ENCODE data around the gene EDEM3. TPM values are rescaled to one million over a fixed set of nuclear protein-coding genes. Genes with fewer than 3 reads are reported as not detected.

EDEM3 gene
- total RNA-seq, 3 donors from 2014 or later: 32.1 to 66.3 (median 66.0) TPM

DNA sequence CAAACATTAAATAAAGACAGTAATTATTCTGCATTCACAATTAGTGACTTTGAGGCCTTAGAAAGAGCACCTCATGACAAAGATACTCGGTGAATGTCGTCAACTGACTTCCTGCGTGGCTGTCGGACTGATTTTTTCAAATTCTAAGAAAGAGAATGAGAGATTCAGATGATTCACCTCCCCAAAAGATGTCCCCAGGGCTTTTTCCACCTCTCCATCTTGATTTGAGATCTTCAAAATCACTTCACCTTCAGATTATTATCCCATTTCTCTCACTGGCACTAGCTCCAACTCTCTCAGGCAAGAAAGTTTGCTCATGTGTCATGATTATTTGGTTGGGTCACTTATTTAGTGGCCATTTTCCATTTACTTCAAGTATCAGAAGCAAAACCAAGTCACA is 5.0 kb upstream of the EDEM3 start:
- no peaks in the 10 kb centered on the region for H3K36me3 ChIP-seq (ENCODE audit: low read depth)
- intact Hi-C loops (cut with DNase I, micrococcal nuclease): no loop called here
- H3K4me1 ChIP-seq (ENCODE audit: low read depth): peaks cover 3% of the 10 kb centered on the region
- ATAC-seq (no peak), DNase-seq (no peak)
- H3K4me3 ChIP-seq: no peak overlapping the region
- TF ChIP-seq, protein P1, sequence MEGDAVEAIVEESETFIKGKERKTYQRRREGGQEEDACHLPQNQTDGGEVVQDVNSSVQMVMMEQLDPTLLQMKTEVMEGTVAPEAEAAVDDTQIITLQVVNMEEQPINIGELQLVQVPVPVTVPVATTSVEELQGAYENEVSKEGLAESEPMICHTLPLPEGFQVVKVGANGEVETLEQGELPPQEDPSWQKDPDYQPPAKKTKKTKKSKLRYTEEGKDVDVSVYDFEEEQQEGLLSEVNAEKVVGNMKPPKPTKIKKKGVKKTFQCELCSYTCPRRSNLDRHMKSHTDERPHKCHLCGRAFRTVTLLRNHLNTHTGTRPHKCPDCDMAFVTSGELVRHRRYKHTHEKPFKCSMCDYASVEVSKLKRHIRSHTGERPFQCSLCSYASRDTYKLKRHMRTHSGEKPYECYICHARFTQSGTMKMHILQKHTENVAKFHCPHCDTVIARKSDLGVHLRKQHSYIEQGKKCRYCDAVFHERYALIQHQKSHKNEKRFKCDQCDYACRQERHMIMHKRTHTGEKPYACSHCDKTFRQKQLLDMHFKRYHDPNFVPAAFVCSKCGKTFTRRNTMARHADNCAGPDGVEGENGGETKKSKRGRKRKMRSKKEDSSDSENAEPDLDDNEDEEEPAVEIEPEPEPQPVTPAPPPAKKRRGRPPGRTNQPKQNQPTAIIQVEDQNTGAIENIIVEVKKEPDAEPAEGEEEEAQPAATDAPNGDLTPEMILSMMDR (IDR thresholded peaks at IDR 0.05): no peak
- H3K9me3 ChIP-seq: no peaks in the 10 kb centered on the region

DNA sequence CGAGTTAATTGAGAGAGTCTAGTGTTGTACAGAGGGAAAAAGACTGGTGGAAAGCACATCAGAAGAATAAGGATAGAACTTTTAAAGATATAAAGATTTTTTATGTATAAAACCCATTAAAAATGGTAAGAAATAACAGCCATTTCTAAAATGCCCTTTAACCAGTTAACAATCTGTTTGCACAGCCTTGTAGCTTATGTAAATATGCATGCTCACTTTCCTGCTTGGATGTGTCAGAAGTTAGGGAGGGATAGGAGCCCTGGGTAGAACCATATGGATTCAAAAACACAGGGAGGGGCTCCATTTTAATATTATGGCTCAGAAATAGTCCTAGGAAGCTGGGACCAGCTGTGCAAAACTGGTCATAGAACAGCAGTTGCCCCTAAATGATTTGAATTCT is 4.5 kb upstream of the EDEM3 start:
- H3K4me1 ChIP-seq (ENCODE audit: low read depth): peaks cover 3% of the 10 kb centered on the region
- no peaks in the 10 kb centered on the region for H3K36me3 ChIP-seq (ENCODE audit: low read depth)
- no peak for DNase-seq
- no peak for ATAC-seq
- H3K9me3 ChIP-seq: no peaks in the 10 kb centered on the region
- intact Hi-C loops (cut with DNase I, micrococcal nuclease): no loop called here
- TF ChIP-seq, protein P1 (IDR thresholded peaks at IDR 0.05): no peak
- no peak overlapping the region for H3K4me3 ChIP-seq

DNA sequence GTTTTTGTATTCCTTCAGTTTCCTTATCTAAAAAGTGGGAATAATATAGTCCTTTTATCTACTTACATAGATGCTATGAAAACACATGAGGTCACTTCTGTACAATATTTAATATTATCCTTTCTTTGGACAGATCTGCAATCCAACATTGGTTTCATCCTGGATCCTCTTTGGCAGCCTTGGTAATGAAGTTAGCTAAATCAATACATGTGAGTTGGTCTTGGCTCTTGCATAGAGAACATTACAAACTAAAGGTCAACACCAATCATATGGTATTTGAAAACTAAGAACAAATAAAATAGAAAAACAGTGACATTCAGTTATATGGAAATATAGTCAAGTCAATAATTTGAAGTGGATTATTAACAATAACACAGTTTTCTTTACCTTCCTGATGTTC is 3.2 kb upstream of the EDEM3 start:
- intact Hi-C loops (cut with DNase I, micrococcal nuclease): no loop called here
- DNase-seq (no peak), ATAC-seq (no peak)
- Histone ChIP-seq H3K4me3 (no peak overlapping the region), H3K36me3 (ENCODE audit: low read depth) (no peaks in the 10 kb centered on the region), H3K9me3 (no peaks in the 10 kb centered on the region), H3K4me1 (ENCODE audit: low read depth) (peaks cover 9% of the 10 kb centered on the region)
- TF ChIP-seq, protein P1 (IDR thresholded peaks at IDR 0.05): no peak

DNA sequence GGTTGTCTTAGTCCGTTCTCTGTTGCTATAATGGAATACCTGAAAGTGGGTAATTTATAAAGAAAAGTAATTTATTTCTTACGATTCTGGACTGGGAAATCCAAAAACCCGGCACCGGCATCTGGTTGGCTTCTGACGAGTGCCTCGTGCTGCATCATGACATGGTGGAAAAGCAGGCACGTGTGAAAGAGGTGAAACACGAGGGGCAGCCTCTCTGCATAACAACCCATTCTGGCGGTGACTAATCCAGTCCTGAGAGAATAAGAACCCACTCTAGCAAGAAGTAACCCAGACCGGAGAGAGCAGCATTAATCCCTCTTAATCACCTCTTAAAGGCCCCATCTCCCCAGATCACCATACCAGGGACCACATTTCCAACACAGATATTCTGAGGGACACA is 2.7 kb upstream of the EDEM3 start:
- DNase-seq: no peak
- no peaks in the 10 kb centered on the region for H3K36me3 ChIP-seq (ENCODE audit: low read depth)
- intact Hi-C loops (cut with DNase I, micrococcal nuclease): no loop called here
- no peak overlapping the region for H3K4me3 ChIP-seq
- no peak for ATAC-seq
- TF ChIP-seq, protein P1 (IDR thresholded peaks at IDR 0.05): no peak
- peaks cover 10% of the 10 kb centered on the region for H3K4me1 ChIP-seq (ENCODE audit: low read depth)
- H3K9me3 ChIP-seq: no peaks in the 10 kb centered on the region

DNA sequence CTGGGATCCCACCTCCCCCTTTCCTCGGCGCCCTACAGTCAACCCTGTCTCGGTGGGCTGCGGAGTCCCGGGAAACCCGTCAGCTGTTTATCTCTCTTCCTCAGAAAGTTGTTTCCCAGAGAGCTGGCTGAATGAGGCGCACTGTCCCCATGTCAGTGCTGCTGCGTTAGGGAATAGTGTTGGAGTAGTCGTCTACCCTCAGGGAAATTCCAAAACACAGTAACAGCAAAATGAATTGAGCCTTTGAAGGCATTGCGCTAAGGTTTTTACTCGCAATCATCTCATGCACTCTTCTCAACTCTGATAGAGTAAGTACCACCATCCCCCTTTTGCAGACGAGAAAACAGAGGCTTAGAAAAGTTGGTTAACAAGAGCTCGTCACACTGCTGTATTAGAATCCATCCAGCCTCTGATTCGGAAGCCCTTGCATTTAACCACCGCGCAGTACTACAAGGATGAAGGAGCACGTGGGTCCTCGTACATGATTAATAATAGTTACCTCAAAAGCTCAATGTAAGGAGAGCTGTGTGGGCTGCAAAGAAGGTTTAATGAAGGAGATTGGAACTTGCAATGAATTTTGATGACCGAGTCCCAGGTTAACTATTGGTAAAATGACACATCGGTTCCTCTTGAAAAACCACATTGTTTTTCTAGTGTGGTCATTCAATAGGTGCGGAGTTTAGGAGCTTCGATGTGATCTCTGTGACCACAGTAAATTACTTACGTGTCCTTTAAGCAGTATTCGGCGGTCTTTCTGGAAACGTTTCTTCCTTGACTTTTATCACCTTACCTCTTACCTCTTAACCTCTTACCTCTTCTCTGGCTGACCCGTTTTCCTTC is 788 bp upstream of the EDEM3 start:
- H3K4me1 ChIP-seq (ENCODE audit: low read depth): peaks cover 10% of the 10 kb centered on the region
- H3K4me3 ChIP-seq: peak overlapping the region; percentile 92
- H3K36me3 ChIP-seq (ENCODE audit: low read depth): no peaks in the 10 kb centered on the region
- intact Hi-C loops (cut with DNase I, micrococcal nuclease): no loop called here
- DNase-seq (peak in 1 of 3 donors; percentile 49), ATAC-seq (peak; percentile 16)
- H3K9me3 ChIP-seq: no peaks in the 10 kb centered on the region
- TF ChIP-seq, protein P1 (IDR thresholded peaks at IDR 0.05): no peak

Measured in mucosa of descending colon (tissue), 3 donors.